Activated CD8-positive, alpha-beta memory T cell treated with anti-CD3 and anti-CD28 coated beads, Interleukin-2, amount 50 U/mL, for 4 hours (primary cell): Measurements from ENCODE around the gene ATXN1.

ENCODE experiments used
- DNase-seq: peaks from one replicate; pipeline ENCODE4 v3.0.0-alpha.2; 2020

Gene ATXN1

DNA sequence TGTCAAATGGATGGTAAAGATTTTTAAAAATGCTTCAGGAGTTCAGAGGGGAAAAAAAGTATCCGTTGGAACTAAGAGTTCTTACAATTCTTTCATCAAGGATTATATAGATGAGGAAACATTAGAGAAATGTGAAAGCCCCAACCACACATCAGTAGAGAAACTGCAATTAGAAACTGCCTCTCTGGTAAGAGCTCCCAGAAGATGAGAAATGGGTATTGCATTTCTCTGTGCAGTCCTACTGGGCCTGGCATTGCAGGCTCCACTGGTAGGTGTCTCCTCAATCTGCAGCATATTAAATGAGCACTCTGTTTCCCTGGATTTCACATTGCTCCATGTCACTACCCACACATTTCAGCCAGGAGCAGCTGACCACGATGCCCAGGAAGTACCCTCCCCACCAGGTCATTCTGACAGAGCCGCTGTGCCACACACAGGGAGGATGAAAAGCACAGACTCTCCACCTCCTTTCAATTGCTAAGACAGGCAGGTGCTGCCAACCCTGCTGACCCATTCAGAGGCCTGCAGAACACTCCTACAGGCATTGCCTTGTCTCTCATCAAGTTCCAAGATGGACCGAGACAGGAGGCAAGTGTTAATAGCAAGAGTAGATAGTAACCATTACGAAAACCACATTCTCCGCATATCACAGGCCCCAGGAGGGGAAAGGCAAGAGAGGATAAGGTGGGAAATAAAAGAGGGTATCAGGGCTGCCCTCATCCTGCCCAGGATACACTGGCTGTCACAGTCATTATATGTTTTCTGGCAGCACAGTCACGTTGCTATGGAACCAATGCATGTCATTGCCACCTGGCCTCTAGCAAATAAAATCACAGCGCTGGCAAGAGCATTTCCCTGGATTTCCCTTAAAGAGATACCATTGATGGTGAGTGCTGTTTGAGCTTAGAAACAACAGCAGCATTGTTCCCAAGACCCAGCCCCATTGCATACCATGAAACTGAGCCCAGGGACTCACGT, 241.7 kb downstream of the ATXN1 start:
- DNase-seq = no peak

GRCh38 chr6:16518265-16518664, 243.0 kb downstream of the ATXN1 start:
- DNase-seq = no peak

DNA sequence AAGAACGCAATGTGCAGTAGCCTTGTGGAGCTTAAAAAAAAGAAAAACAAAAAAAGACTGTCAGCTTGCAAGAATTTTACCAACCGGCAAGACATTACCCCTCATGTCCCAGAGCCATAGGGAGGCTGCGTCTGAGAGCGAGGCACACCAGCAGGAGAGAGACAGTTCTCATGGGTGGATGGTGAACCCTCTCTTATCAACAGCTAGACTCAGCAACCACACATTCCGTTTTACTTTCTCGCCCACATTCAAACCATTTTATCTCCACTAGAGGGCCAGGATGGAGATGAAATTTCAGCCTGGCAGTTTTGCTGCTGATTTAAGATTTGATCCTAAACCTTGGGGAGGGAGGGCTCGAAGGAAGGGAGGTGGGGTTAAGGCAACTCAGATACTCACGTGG, 247.0 kb downstream of the ATXN1 start:
- peak; percentile 23 for DNase-seq

DNA sequence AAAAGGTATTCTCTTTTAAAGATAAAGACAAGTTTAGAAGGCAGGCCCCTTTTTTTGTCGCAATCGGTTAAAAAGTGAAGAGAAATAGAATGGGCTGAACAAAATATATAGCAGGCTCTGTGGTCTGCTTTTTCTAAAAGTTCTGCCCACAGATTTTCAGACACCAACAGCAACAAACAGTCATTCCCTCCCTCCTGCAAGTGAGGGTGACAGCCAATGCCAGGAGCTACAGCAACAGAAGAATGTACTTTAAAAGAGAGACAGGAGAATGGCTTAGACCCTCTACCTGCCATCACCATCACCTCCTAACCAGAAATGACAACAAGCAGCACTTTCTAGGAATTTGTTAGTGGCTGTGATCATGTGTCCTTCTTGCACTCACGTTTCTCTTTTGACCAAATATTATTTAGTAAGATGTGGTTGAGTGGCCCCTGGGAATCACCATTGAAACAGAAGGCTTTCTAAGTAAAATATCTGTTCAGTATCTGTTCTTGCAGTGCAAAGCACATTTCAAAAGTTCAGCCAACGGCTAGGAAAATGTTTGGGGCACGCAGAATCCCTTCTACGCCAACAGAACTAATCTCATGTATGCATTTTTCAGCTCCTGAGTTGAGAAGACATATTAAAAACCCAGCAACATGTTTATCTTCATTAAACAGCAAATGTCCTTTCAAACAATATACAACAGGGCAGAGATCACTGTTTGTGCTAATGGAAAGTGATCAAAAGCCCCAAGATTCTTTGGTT, 248.5 kb downstream of the ATXN1 start:
- no peak for DNase-seq

DNA sequence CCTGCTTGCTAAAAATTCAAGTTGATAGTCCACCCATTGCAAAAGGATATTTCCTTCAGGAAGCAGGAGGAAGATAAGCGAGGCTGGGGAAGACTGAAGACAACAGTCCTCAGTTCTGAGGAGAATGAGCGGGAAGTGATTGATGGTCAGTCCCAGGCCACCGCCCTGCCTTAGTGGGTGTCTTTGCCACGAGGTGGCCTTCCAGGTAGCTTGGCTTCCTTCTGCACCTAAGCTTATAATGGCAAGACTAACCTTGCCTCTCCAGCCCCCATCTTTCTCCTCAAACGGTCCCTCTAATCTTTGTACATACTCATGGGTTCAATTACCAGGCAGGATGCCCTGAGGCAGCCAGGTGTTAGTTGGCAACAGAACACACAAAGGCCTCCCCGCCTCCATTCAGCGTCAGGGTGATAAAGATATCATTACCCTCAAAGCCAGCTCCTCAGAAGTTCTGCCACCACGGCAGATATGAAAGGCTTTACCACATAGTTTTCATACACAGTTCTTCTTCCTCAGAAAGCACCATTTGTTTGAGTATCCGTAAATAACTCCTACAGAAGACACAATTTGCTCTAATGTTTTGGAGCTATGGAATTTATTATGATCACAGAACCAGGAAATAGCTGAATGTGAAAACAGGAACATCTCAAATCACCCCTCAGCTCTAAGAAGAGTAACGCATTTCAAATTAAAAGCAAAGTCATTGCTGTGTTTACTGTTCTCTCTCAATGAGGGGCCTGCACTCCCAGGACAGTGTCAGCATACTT, 249.4 kb downstream of the ATXN1 start:
- DNase-seq = peak; percentile 55

DNA sequence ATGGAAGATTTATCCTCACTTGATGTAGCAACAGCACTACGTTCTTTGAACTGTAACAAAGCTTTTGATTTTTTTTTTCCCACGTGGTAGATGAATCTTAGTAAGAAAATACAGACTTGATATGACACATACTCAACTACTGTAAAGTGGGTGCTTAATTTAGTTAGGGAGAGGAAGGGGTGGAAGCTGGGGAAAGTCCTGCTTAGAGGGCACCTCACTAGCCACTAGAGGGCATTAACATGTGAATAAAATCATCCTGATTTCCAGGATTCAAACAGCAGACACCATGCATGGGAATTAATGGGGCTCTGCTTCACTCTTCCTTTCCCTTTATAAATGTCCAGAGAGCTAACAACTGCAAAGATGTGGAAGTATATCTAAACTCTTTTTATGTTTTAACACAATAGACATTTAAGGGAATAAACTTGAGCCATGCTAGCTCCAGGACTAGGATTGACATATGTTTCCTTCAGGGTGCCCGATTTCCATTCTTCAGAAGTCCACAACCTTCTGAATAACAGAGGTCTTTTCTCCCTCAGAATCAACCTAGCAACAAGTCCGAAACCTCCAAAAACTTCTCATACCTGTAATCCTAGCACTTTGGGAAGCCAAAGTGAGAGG, 250.1 kb downstream of the ATXN1 start:
- DNase-seq = no peak

DNA sequence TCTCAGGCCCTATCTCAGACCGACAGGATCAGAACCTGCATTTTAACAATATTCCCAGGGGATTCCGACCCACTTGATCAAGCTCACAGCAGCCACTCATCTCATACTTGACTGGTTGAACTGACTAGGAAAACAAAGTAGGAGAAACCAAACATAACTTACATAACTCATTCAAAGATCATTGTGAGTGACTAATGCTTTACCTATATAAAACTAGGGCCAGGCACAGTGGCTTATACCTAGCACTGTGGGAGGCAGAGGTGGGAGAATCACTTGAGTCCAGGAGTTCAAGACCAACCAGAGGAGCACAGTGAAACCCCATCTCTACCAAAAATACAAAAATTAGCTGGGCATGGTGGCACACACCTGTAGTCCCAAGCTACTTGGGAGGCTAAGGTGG, 251.0 kb downstream of the ATXN1 start:
- DNase-seq = no peak

GRCh38 chr6:16508959-16509358, 252.3 kb downstream of the ATXN1 start:
- no peak for DNase-seq

DNA sequence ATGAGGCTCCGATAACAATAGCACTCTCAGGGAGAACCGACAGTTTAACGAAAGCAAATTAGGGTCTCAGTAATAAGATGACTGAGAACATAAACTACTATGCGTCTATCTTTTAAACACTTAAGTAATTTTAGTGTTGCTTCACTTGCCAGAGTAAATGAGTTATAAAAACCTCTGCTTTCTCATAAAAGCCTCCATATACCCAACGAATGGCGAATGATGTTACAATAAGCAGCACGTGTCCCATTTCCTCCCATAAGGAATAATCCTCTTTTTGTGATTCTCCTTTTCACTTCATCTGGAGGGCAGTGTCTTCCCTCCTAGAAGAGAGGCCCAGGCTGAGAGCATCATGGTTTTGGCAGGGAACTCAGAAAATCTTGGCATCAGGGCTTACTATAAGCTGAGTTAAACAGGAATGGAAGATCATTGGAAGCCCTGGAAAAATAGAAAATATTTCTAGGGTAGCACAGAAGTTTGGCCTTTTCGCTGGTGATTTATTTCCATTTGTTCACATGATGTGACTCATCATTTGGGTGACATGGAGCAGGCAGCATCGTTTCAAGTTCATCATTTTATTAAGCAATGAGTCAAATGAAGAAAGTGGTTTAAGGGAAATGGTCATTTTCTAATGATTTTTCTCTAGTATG, 255.4 kb downstream of the ATXN1 start:
- no peak for DNase-seq

DNA sequence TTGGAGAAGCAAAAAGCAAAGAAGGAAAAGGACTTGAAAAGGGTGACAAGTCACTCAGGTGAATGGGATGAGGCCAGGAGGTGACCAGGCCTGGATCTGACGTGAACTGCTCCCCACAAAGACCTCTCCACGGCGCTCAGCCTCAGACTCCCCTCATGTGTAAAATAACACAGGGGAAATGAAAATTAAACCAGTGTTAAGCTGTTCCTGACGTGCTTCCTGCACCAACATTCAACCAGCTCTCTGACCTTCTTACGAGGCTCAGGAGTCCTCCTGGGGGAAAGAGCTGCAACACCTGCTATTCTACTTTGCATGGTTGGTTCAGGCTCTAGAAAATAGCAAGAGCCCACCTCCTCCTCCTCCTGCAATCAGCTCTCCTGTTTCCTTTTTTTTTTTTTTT, 256.7 kb downstream of the ATXN1 start:
- no peak for DNase-seq

DNA sequence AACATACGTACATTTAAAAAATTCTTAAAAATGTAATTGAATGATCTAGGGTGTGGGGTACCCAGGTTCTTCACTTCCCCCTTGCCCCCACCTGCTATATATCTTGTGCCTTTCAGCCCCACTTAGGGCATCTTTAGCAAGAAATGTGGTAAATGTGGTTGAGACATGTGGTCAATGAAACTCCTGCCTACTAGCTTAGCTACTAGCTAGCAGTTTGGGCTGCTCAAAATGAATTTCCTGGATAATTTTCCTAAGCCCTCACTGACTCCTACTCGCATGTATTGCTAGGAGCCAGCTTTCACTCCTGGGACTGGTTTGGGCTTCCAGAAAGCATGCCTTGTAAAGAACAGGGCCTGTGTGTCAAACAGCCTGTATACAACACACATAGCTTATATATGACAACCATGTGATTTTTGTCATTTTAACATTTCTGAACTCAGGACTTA, 257.3 kb downstream of the ATXN1 start:
- DNase-seq = no peak

- no peak for DNase-seq
Measured at GRCh38 chr6:16503241-16503775, 258.0 kb downstream of the ATXN1 start.

- no peak for DNase-seq
Measured at GRCh38 chr6:16498957-16499356, 262.3 kb downstream of the ATXN1 start.

- DNase-seq = no peak
Measured at GRCh38 chr6:16498237-16498636, 263.0 kb downstream of the ATXN1 start.

DNA sequence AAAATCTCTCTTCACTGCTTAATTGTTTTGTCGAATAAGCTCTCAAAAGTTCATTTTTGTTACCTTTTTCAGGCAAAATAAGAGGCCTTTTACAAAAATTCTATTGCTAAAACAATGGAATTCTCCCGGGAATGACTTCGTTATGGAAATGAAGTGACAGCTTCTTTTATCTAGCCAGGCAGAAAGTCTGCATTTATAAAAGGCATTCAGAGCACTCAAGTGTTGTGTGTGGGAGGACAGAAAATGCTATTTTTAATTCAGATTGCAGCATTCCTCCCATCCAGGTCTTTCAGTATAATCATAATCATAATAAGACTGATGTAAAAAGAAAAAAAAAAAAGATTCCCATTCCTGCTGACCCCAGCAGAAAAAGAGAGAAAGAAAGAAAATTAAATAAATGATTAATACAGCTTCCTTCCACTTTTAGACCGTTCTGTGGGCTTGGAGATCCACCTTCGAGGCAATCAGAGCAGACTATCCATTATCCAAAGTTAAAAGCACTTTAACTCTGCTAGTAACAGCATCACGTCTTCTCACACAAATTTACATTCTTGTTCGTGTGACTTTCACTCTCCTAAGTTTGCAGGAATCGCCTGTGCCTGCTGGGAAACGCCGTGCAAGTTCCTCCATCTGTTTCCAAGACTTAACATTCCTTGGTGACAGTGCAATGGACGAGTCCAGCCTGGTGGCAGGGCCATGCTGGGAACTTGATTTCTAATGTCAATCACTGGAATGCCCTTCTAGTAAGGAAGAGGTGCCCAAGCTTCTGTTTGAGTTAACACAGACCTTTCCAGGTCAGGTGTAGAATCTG, 264.1 kb downstream of the ATXN1 start:
- DNase-seq = no peak

DNA sequence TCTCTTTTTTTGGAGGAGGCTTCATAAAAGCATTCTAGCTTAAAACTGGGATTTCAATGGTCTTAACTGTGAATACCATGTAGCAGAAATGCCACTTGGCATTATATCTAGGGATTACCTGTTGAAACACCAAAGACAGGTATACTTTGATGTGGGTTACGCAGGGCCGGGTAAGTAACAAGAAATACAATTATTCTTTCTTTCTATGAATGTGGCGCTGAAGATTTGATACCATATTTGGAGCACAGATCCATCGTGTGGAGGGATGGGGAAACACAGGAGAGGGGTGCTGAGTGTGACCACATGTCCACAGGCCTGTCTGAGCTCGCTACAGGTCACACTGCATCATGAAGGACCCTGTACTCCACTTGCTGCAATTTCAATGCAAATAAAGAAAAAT, 265.1 kb downstream of the ATXN1 start:
- no peak for DNase-seq

DNA sequence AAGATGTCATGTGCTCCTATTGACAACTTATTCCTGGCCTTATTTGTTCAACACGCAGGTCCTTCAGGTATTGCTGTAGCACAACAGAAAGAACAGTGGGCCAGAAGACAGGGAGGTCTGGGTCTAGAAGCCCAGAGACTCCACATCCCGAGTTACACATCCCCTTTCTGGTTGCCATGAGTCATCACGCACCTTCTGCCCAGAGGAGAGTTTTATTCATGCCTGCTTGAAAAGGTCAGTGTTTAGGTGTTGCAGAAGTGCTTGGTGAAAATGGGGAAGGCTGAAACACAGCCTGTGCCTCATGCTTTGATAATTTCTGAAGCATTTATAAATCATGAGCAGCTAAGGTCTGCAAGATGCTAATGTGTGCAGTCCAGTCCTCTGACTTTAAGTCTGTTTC, 266.5 kb downstream of the ATXN1 start:
- no peak for DNase-seq

- no peak for DNase-seq
Measured at GRCh38 chr6:16493802-16494201, 267.5 kb downstream of the ATXN1 start.

DNA sequence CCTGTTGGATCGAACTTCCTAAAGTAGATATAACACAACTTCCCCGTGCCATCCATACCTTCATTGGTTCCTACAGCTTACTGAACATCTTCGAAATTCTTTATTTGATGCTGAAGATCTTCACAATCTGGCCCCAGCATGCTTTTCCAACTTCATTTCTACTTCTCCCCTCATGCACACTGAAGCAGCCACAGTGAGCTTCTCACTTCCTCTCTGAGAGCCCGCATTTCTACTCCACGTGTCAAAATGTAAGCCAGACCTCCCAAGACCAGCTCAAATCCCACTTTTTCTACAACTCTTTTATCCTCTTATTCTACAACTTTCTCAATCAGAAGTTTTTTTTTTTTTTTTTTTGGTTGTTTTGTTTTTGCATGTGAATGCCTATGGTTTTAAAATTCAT, 268.1 kb downstream of the ATXN1 start:
- DNase-seq = no peak

- DNase-seq = no peak
Measured at GRCh38 chr6:16491666-16492313, 269.5 kb downstream of the ATXN1 start.

- DNase-seq = no peak
Measured at GRCh38 chr6:16490616-16491015, 270.6 kb downstream of the ATXN1 start.
